Ovary (tissue), 10 donors: ENCODE data around the gene DEFB110. TPM values are rescaled to one million over a fixed set of nuclear protein-coding genes. Genes with fewer than 3 reads are reported as not detected.

Source experiments
- DNase-seq, 5 donors: peaks; one replicate each; pipeline ENCODE4 v3.0.0-alpha.2; 2019 to 2020
- H3K27ac ChIP-seq, 2 donors: fragments of 200-600 bp; one replicate each; pipeline versions ENCODE4 v1.5.1 to v1.8.0; 2019 to 2022
- H3K27me3 ChIP-seq: fragments of 200-600 bp; one replicate; pipeline ENCODE4 v1.8.0; 2022
- H3K36me3 ChIP-seq: fragments of 200-600 bp; sonication (generic); one replicate; pipeline ENCODE4 v1.5.1; 2019
- H3K4me1 ChIP-seq: one replicate; pipeline ENCODE4 v1.8.1; 2013; ENCODE audit warnings: mild to moderate bottlenecking, moderate library complexity; ENCODE audit not compliant: insufficient read depth
- H3K4me3 ChIP-seq: fragments of 200-600 bp; sonication (generic); one replicate; pipeline ENCODE4 v1.5.1; 2017
- H3K9me3 ChIP-seq, 2 donors: fragments of 200-600 bp in 1 of 2; sonication (generic) in 1 of 2; one replicate each; pipeline versions ENCODE4 v1.5.1 to v1.8.1; 2013 to 2019; ENCODE audit warnings: mild to moderate bottlenecking in 1 of 2, moderate library complexity in 1 of 2
- EP300 ChIP-seq: sonication (generic); formaldehyde crosslinking; IDR thresholded peaks from one replicate; pipeline ENCODE4 v1.6.1; 2017; ENCODE audit warnings: antibody characterized with exemption
- POLR2A ChIP-seq: fragments of 450-650 bp; IDR thresholded peaks from one replicate; pipeline ENCODE4 v1.6.1; 2017; ENCODE audit warnings: antibody characterized with exemption, mild to moderate bottlenecking, moderate library complexity
- WGBS, 3 donors: extraction: QIAGEN DNeasy Blood & Tissue Kit in 1 of 3; methylation state at CpG; one replicate each; pipeline versions ENCODE4 v1.1.5 to v1.1.7; 2013 to 2017; 5-methylcytosine and 5-hydroxymethylcytosine counted together
- intact Hi-C, 4 donors: fragments of 100-400 bp; cut with DNase I; formaldehyde crosslinking; loops; one replicate each; pipeline versions ENCODE4 v1.11.0 to v1.15.1; 2022 to 2023
- long read RNA-seq, 3 donors: library from polyadenylated mRNA in 2 of 3; unstranded in 2 of 3; transcript quantifications; one replicate each; pipeline ENCODE4 v2.0.0 and lab custom pipeline, GENCODE V29; 2021 to 2026
- polyA plus RNA-seq, 2 donors: library from polyadenylated mRNA; stranded (reverse); fragments of 200-250 nt in 1 of 2; fragments of 350-450 nt in 1 of 2; fragmentation: Illumina TruSeq in 1 of 2; extraction: RNeasy Lipid Tissue Mini Kit (QIAGEN cat#74804) in 1 of 2; gene quantifications; one replicate each; pipeline ENCODE4 v1.2.3, GENCODE V29; 2013 to 2014
- total RNA-seq, 7 donors: library from RNA; depleted of rRNA in 2 of 7; stranded (reverse); fragments of >200 nt in 2 of 7; fragmentation: NEBNext Ultra II Directional in 3 of 7; extraction: Animal tissue kit (Norgen Biotek cat#: 25700) in 3 of 7; gene quantifications; one replicate each; pipeline versions ENCODE4 v1.1.0 to v1.2.4, GENCODE V29; 2016 to 2023
- TF ChIP-seq, protein P1 (sequence below), 3 donors: fragments of 450-650 bp in 2 of 3; fragments of 200-600 bp in 1 of 3; IDR thresholded peaks; one replicate each; pipeline versions ENCODE4 v1.5.1 to v1.8.0; 2016 to 2022; ENCODE audit warnings: antibody characterized with exemption in 3 of 3, mild to moderate bottlenecking in 1 of 3
- donor health status: DM: no; HTN: no; CAD: no; lungs with moderate emphysema.
- donor health status: DM: no; HTN: no; CAD: no.
- donor health status: Bipolar disorder and iron deficiency.
- donor health status: DM: yes; HTN: yes; CAD: no.
- donor health status: DM: no; HTN: no; CAD: no.
- donor health status: DM: yes; HTN: yes; CAD: no.

DEFB110 gene
- total RNA-seq (not detected), polyA plus RNA-seq (not detected)
- long read RNA-seq, donor 1 = 0 reads
- long read RNA-seq, donor 2 = 0 reads
- long read RNA-seq, donor 3 = 0 reads

- Histone ChIP-seq H3K4me1 (no peaks in the 10 kb centered on the region), H3K9me3 (no peaks in the 10 kb centered on the region), H3K36me3 (no peaks in the 10 kb centered on the region), H3K27ac (no peak within 1 kb of the TSS), H3K27me3 (no peaks in the 10 kb centered on the region), H3K4me3 (no peak within 1 kb of the TSS)
- TF ChIP-seq EP300 = no peak
- TF ChIP-seq, protein P1, sequence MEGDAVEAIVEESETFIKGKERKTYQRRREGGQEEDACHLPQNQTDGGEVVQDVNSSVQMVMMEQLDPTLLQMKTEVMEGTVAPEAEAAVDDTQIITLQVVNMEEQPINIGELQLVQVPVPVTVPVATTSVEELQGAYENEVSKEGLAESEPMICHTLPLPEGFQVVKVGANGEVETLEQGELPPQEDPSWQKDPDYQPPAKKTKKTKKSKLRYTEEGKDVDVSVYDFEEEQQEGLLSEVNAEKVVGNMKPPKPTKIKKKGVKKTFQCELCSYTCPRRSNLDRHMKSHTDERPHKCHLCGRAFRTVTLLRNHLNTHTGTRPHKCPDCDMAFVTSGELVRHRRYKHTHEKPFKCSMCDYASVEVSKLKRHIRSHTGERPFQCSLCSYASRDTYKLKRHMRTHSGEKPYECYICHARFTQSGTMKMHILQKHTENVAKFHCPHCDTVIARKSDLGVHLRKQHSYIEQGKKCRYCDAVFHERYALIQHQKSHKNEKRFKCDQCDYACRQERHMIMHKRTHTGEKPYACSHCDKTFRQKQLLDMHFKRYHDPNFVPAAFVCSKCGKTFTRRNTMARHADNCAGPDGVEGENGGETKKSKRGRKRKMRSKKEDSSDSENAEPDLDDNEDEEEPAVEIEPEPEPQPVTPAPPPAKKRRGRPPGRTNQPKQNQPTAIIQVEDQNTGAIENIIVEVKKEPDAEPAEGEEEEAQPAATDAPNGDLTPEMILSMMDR (IDR thresholded peaks at IDR 0.05) = no peak
- TF ChIP-seq POLR2A = no peak
- no peak for DNase-seq
- intact Hi-C loops = no loop called here
Measured at GRCh38 chr6:50021894-50022293, at the start of gene DEFB110. TSS of gene DEFB110 (minus strand) at chr6:50021994. CDS start at chr6:50021935, 59 bp downstream.

GRCh38 chr6:50070101-50070500 lies 48.3 kb upstream of the DEFB110 start:
- no peaks in the 10 kb centered on the region for H3K36me3 ChIP-seq
- DNase-seq = no peak
- no peaks in the 10 kb centered on the region for H3K9me3 ChIP-seq
- H3K4me3 ChIP-seq = no peak overlapping the region
- H3K27me3 ChIP-seq = no peaks in the 10 kb centered on the region
- TF ChIP-seq POLR2A = no peak
- no peak for TF ChIP-seq EP300
- TF ChIP-seq, protein P1 (IDR thresholded peaks at IDR 0.05) = no peak
- WGBS, 3 donors = 85 to 89% (median 86%) methylated on average over 2 of the region's 2 CpGs
- intact Hi-C loops = no loop called here
- H3K27ac ChIP-seq = no peak overlapping the region
- H3K4me1 ChIP-seq = no peaks in the 10 kb centered on the region

- Histone ChIP-seq H3K4me3 (no peak overlapping the region), H3K27ac (no peak overlapping the region), H3K27me3 (no peaks in the 10 kb centered on the region), H3K4me1 (no peaks in the 10 kb centered on the region), H3K36me3 (no peaks in the 10 kb centered on the region), H3K9me3 (no peaks in the 10 kb centered on the region)
- no peak for DNase-seq
- WGBS, 3 donors = 5 to 17% (median 11%) methylated on average over 2 of the region's 2 CpGs
- TF ChIP-seq EP300 (no peak), POLR2A (no peak)
- TF ChIP-seq, protein P1 (IDR thresholded peaks at IDR 0.05) = no peak
- intact Hi-C loops = loop anchor here in 1 of 4 donors (10.0 kb wide), 1 partner anchor 823 kb away; no protein-coding TSS in a partner anchor
Measured at GRCh38 chr6:50062051-50062450, 40.3 kb upstream of the DEFB110 start.

- Histone ChIP-seq H3K9me3 (no peaks in the 10 kb centered on the region), H3K4me3 (no peak overlapping the region), H3K27ac (no peak overlapping the region), H3K27me3 (no peaks in the 10 kb centered on the region), H3K4me1 (no peaks in the 10 kb centered on the region), H3K36me3 (no peaks in the 10 kb centered on the region)
- DNase-seq = no peak
- TF ChIP-seq EP300 (no peak), POLR2A (no peak)
- TF ChIP-seq, protein P1 (IDR thresholded peaks at IDR 0.05) = no peak
- intact Hi-C loops = no loop called here
- 73 to 86% (median 84%) methylated on average over 1 of the region's 1 CpG for WGBS, 3 donors
Measured at GRCh38 chr6:50056242-50056641, 34.4 kb upstream of the DEFB110 start.
